Erythroblast (primary cell): ENCODE results near the gene APOA5.
"Not testable (repeated sequence)": the region's sequence is repeated elsewhere in the genome, so short reads cannot be mapped to it uniquely, and the experiment has no call there.

Experiments
- DNase-seq, 2 experiments: peaks; one replicate each; lab custom pipeline; 2025; lab: John Stamatoyannopoulos, UW
- GATA1 ChIP-seq: IDR thresholded peaks from 2 replicates; pipeline ENCODE4 v1.6.1; 2011; ENCODE audit warnings: low read depth, mild to moderate bottlenecking, control low read depth, low read length, moderate library complexity
- POLR2A ChIP-seq: IDR thresholded peaks from 2 replicates; pipeline ENCODE4 v1.6.1; 2011; ENCODE audit warnings: mild to moderate bottlenecking, low read length

Gene APOA5, protein sequence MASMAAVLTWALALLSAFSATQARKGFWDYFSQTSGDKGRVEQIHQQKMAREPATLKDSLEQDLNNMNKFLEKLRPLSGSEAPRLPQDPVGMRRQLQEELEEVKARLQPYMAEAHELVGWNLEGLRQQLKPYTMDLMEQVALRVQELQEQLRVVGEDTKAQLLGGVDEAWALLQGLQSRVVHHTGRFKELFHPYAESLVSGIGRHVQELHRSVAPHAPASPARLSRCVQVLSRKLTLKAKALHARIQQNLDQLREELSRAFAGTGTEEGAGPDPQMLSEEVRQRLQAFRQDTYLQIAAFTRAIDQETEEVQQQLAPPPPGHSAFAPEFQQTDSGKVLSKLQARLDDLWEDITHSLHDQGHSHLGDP

DNA sequence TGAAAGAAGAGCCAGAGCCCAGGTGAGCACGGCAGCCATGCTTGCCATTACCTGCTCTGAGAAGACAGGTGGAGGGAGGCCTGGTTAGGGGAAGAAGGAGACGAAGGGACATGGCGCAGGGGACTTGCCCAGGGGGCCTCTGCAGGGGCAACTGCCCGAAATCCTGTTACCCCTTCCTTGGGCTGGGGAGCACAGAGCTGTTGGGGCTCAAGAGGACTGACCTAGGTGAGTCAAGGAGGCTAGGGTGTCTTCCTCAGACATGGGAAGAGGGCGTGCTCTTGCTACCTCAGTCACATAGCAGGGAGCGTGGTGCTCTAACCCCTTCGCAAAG, at the start of gene APOA5:
Gene APOA5 (minus strand): TSS at position 67 of the 331 bp plus-strand sequence. CDS start 19 bp downstream, at position 48.
- no peak for DNase-seq
- no peak for TF ChIP-seq GATA1
- no peak for TF ChIP-seq POLR2A

- TF ChIP-seq GATA1 (no peak), POLR2A (no peak)
- DNase-seq = no peak
Observed at GRCh38 chr11:116840746-116841296, 49.1 kb upstream of the APOA5 start.

DNA sequence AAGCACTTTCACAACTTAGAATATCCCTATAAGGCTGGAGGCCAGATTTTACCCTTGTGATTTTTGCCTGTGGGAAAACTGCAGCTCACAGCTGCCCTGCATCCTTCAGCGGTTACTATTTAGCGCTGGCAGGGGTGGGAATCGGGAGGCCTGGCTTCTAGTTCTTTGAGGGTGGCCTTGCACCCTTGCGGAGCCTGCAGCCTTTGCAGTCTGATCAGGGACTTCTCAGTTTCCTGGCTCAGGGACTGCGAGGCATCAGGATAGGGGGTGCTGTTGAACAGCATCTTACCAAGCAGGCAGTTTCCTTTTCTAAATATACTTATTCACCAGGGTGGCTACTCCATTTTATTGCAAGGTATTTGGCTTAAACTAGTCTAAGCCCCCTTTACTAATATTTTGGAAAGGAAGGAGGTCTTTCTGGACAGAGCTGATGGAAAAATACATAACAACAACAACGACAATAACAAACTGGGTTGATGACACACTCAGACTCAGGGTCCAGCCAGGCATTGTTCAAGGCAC, 48.6 kb upstream of the APOA5 start:
- TF ChIP-seq POLR2A = no peak
- no peak for DNase-seq

DNA sequence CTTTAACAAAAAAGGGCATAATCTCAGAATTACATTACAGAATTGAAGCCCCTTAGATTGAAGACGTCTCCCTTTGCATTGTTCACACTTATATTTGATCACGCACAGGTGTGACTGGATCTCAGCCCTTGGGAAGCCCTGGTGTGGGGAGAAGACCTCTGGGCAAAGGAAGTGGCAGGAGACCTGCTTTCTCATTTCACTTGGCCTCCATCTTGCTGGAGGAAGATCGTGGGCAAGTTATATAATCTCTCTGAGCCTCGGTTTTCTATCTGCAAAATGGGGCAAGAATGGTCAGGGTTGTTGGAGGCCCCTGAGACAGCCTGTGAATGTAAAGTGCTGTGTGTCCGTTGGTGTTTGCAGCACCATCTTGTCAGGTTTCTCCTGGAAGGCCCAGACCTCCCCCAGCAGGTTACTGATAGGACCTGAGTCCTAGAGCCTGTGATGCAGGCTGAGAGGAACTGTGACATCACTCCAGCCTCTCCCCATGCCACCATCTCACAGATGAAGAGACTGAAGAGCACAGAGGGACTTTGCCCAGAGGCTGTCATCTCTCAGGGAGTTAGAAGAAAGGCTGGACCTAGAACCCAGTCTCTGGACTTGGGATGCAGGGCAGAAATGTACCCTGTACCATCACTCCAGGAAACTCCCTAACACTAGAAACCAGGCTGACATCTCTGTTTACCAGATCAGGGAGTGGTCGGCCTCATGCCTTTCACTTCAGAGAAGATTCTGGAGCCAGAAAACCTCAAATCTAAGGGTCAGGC, 46.8 kb upstream of the APOA5 start:
- no peak for DNase-seq
- no peak for TF ChIP-seq GATA1
- no peak for TF ChIP-seq POLR2A

DNA sequence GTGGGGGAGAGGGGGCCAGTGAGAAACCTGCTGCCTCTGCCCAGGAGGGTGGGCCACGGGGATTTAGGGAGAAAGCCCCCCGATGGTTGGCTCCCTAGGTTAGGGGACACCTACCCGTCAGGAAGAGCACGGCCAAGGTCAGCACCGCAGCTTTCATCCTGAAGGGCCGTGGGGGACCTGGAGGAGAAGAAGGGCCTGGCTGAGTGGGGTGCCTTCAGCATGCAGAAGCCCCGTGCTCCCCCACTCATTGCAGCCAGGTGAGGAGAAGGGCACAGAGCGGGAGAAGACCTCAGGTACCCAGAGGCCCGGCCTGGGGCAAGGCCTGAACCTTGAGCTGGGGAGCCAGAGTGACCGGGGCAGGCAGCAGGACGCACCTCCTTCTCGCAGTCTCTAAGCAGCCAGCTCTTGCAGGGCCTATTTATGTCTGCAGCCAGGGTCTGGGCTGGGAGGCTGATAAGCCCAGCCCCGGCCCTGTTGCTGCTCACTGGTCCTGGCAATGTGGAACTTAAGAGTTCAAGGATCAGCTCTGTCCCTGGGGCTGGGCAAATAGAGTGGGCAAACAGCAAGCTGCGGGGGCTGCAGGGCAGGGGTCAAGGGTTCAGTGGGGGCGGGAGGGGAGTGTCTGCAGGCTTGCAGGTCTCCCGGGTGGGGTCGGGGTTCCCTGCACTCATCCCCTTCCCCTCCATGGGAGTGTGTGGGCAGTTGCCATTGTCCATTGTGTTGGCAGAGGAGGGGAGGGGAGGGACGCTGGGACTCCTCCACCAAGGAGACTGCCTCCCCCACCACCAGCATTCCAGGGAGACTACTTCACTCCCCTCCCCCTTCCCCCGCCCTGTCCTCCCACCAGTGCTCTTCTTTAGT, 45.8 kb upstream of the APOA5 start, which contains the start of gene APOA1:
Gene APOA1 (minus strand): TSS at position 392 of the 861 bp plus-strand sequence. CDS start 235 bp downstream, at position 157.
- no peak for TF ChIP-seq GATA1
- TF ChIP-seq POLR2A = no peak
- no peak for DNase-seq

DNA sequence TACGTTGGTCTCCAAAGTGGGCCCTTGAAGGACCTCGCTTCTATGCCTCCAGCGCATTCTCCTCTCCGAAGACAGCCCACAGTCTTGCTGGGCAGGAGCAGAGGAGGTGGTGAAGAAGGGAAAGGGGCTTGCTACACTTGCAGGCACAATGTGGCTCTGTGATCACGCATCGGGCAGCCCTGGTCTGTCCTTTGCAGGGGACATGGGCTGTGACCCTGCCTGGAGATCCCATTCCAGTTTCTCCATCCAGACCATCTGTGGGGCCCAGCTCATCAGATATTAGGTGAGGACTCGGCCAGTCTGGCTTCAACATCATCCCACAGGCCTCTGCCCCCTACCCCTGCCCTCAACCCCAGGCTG, 44.9 kb upstream of the APOA5 start:
- TF ChIP-seq GATA1 (no peak), POLR2A (no peak)
- DNase-seq = no peak

DNA sequence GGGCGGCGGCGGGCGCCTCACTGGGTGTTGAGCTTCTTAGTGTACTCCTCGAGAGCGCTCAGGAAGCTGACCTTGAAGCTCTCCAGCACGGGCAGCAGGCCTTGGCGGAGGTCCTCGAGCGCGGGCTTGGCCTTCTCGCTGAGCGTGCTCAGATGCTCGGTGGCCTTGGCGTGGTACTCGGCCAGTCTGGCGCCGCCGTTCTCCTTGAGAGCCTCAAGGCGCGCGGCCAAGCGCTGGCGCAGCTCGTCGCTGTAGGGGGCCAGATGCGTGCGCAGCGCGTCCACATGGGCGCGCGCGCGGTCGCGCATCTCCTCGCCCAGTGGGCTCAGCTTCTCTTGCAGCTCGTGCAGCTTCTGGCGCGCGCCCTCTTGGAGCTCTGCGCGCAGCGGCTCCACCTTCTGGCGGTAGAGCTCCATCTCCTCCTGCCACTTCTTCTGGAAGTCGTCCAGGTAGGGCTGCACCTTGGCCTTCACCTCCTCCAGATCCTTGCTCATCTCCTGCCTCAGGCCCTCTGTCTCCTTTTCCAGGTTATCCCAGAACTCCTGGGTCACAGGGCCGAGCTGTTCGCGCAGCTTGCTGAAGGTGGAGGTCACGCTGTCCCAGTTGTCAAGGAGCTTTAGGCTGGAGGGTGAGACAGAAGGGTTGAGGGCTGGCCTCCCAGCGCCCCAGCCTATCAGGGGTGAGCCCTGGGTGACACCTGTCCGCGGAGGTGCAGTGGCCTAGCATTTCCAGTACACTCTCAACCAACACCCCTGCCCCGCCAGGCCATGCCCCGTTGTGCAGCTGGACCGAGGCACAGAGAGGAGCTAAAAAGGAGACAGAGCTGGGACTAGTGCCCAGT, 44.3 kb upstream of the APOA5 start:
- DNase-seq = peak; percentile 77 to 87
- TF ChIP-seq GATA1 = no peak
- TF ChIP-seq POLR2A = no peak

DNA sequence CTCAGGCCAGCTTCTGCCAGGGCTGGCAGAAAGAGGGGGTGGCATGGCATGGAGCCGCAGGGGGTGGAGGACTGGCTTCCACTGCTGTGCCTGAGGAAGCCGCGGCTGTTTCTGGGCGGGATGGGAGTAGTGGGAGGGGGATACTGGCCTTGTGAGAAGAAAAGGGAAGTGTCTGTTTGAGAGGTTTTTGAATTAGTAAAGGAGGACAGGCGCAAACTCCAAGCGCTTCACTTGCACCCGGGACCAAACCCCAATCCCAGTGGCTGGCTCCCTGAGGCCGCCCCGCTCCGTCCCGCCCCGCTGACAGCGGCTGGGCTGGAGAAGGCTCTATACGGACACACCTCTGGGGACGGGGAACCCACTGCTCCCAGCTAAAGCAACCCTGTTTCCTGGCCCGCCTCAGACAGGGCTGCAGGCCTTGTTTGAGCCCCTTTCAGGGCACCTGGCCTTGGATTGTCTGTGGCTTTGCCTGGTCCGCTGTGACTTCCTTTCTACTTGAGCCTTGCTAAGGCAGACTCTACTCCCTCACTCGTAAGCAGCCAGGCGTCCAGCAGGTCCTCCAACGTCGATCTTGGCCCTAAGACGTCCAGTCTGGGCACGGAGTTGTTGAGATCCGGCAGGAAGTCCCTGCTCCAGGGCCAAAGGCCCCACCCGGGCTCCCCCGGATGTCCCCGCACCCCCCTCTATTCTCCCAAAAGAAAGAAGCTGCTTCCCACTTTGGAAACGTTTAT, 43.5 kb upstream of the APOA5 start:
- TF ChIP-seq GATA1 (no peak), POLR2A (no peak)
- DNase-seq = no peak

GRCh38 chr11:116834535-116835041, 42.9 kb upstream of the APOA5 start:
- DNase-seq = not testable (repeated sequence)

- no peak for DNase-seq
- TF ChIP-seq GATA1 (no peak), POLR2A (no peak)
Observed at GRCh38 chr11:116833816-116834534, 42.3 kb upstream of the APOA5 start.

DNA sequence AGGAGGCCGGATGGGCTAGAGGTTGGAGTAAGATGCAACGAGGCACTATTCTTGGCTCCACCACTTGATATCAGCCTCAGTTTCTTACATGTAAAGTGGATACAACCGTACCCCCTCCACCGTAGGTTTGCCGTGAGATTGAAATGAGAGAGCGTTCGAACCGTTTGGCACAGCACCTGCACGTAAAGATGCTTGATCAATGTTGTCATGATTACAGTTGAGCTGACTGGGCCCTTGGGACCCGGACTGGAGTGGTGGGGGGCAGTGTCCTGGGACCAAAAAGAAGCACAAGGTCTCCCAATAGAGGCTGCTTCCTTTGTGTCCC, 41.8 kb upstream of the APOA5 start:
- TF ChIP-seq POLR2A (no peak), GATA1 (no peak)
- no peak for DNase-seq
